Stomach (tissue), 9 donors: ENCODE results near the gene KAZALD1. TPM values are rescaled to one million over a fixed set of nuclear protein-coding genes. Genes with fewer than 3 reads are reported as not detected.

ENCODE experiments used
- DNase-seq, 2 donors: peaks; one replicate each; pipeline versions ENCODE4 v3.0.0 to v3.0.0-alpha.2; 2013 to 2019
- H3K27ac ChIP-seq, 5 donors: fragments of 200-600 bp in 4 of 5; sonication (generic) in 4 of 5; one replicate each; pipeline ENCODE4 v1.5.1; 2013 to 2019; ENCODE audit warnings: mild to moderate bottlenecking in 1 of 5, moderate library complexity in 1 of 5
- H3K27me3 ChIP-seq, 3 donors: fragments of 200-600 bp; sonication (generic); one replicate each; pipeline ENCODE4 v1.5.1; 2017 to 2019; ENCODE audit warnings: mixed run types in 1 of 3
- H3K36me3 ChIP-seq, 4 donors: fragments of 200-600 bp; sonication (generic); 1 replicate in 3 of 4; 2 replicates in 1 of 4; pipeline ENCODE4 v1.5.1; 2016 to 2019
- H3K4me1 ChIP-seq, 4 donors: fragments of 200-600 bp; sonication (generic); one replicate each; pipeline ENCODE4 v1.5.1; 2016 to 2019
- H3K4me3 ChIP-seq, 4 donors: fragments of 200-600 bp; sonication (generic) in 3 of 4; one replicate each; pipeline ENCODE4 v1.5.1; 2016 to 2019; ENCODE audit warnings: mild to moderate bottlenecking in 1 of 4
- H3K9me3 ChIP-seq, 4 donors: fragments of 200-600 bp; sonication (generic); one replicate each; pipeline ENCODE4 v1.5.1; 2016 to 2019
- EP300 ChIP-seq: sonication (generic); formaldehyde crosslinking; IDR thresholded peaks from one replicate; pipeline ENCODE4 v1.6.1; 2017; ENCODE audit warnings: antibody characterized with exemption
- POLR2A ChIP-seq, 4 donors: fragments of 450-650 bp; IDR thresholded peaks; one replicate each; pipeline ENCODE4 v1.6.1; 2016; ENCODE audit warnings: antibody characterized with exemption in 4 of 4, control low read depth in 2 of 4, mild to moderate bottlenecking in 1 of 4, moderate library complexity in 1 of 4
- POLR2AphosphoS5 ChIP-seq, 3 donors: sonication (generic); formaldehyde crosslinking; IDR thresholded peaks; one replicate each; pipeline ENCODE4 v1.6.1; 2016; ENCODE audit warnings: antibody characterized with exemption in 3 of 3
- WGBS, 5 donors: extraction: QIAGEN DNeasy Blood & Tissue Kit in 3 of 5; methylation state at CpG; one replicate each; pipeline versions ENCODE4 v1.1.5 to v1.1.7; 2013 to 2018; 5-methylcytosine and 5-hydroxymethylcytosine counted together
- intact Hi-C: fragments of 100-400 bp; cut with DNase I; formaldehyde crosslinking; loops from one replicate; pipeline ENCODE4 v1.15.1; 2023; ENCODE audit warnings: low total_unique reads
- polyA plus RNA-seq, 3 donors: library from polyadenylated mRNA; stranded (reverse); fragments of 200-250 nt; gene quantifications; one replicate each; pipeline ENCODE4 v1.2.3, GENCODE V29; 2013
- total RNA-seq, 5 donors: library from RNA; depleted of rRNA; stranded (reverse); fragments of >200 nt; gene quantifications; one replicate each; pipeline versions ENCODE4 v1.1.0 to v1.2.3, GENCODE V29; 2014 to 2016
- TF ChIP-seq, protein P1 (sequence below), 7 experiments: fragments of 450-650 bp in 4 of 7; fragments of 200-600 bp in 3 of 7; sonication (generic) in 3 of 7; IDR thresholded peaks; one replicate each; pipeline ENCODE4 v1.5.1; 2016 to 2019; ENCODE audit warnings: antibody characterized with exemption in 7 of 7, control low read depth in 2 of 7, mild to moderate bottlenecking in 1 of 7
- donor health status: healthy with polysubstance abuse.
- donor health status: Bipolar disorder and iron deficiency.
- donor health status: healthy.

KAZALD1 gene
- total and polyA plus RNA-seq, 8 donors: 2.2 to 35.5 (median 12.0) TPM; not detected in 1

DNA sequence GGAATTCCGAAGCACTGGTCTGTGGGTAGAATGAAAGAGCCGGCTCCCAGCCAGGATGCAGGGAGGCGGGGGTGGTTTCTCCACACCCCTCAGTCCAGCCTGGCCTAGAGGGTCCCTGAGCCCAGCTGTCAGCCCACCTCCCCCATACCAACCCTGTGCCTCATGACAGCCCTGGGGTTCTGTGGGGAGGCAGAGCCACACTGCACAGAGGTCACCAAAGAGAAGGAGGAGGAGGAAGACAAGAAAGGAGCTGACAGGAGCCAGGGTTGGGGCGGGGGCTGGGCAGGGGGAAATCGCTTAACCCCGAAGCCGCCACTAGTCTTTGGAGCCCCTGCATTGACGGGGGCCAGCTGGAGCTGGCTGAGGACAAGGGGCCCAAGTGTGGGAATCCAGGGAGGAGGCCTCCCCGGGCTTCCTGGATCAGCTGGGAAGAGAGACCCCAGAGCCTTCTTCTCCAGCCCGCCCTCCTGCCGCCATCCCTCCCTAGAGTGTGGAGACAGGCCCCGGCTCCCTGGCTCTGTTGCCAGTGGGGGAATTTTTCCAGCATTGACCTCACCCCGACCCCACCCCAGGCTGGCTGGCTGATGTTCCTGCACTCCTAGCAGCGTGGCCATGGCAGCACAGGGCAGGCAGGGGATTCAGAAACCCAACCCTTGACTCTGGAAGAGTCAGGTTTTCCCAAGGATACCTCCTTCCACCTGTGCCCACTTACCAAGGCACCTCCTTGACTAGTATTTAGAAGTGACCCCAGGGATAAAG is 32.5 kb downstream of the KAZALD1 start:
- no peaks in the 10 kb centered on the region for H3K9me3 ChIP-seq
- 59 to 69% (median 61%) methylated on average over 9 to 14 of the region's 14 CpGs for WGBS, 5 donors
- intact Hi-C loops: no loop called here
- no peaks in the 10 kb centered on the region for H3K36me3 ChIP-seq
- TF ChIP-seq EP300 (no peak), POLR2A (IDR thresholded peaks at IDR 0.05) (no peak), POLR2AphosphoS5 (IDR thresholded peaks at IDR 0.05) (no peak)
- TF ChIP-seq, protein P1, sequence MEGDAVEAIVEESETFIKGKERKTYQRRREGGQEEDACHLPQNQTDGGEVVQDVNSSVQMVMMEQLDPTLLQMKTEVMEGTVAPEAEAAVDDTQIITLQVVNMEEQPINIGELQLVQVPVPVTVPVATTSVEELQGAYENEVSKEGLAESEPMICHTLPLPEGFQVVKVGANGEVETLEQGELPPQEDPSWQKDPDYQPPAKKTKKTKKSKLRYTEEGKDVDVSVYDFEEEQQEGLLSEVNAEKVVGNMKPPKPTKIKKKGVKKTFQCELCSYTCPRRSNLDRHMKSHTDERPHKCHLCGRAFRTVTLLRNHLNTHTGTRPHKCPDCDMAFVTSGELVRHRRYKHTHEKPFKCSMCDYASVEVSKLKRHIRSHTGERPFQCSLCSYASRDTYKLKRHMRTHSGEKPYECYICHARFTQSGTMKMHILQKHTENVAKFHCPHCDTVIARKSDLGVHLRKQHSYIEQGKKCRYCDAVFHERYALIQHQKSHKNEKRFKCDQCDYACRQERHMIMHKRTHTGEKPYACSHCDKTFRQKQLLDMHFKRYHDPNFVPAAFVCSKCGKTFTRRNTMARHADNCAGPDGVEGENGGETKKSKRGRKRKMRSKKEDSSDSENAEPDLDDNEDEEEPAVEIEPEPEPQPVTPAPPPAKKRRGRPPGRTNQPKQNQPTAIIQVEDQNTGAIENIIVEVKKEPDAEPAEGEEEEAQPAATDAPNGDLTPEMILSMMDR (IDR thresholded peaks at IDR 0.05): no peak
- no peak overlapping the region for H3K27ac ChIP-seq
- H3K4me3 ChIP-seq: no peak overlapping the region
- DNase-seq: no peak
- H3K4me1 ChIP-seq: peaks cover 0 to 5% (median 2%) of the 10 kb centered on the region in 4 donors
- peaks cover 0 to 98% (median 50%) of the 10 kb centered on the region in 3 donors for H3K27me3 ChIP-seq

DNA sequence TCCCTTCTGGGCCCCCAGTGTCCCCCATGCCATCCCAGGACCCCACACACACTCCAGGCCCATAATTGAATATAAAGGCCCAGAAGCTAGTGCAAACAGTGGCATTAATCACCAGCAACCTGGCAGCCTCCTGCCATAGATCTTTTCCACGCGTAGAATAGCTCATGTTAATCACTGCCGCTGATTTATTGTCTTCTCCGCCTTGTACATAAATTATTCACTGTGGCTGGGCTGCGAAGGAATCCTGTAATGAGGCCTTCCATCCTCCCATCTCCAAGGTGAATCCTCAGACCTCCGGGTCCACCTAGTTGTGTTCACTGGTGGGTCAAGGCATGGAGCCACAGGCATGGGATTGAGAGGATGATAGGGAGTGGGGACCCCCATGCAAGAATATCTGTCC is 33.2 kb downstream of the KAZALD1 start:
- Histone ChIP-seq H3K27me3 (peaks cover 0 to 98% (median 55%) of the 10 kb centered on the region in 3 donors), H3K4me3 (no peak overlapping the region), H3K4me1 (peaks cover 0 to 5% (median 2%) of the 10 kb centered on the region in 4 donors), H3K36me3 (no peaks in the 10 kb centered on the region), H3K27ac (no peak overlapping the region), H3K9me3 (no peaks in the 10 kb centered on the region)
- no peak for DNase-seq
- intact Hi-C loops: loop anchor here (5.0 kb wide), 1 partner anchor 47 kb away; no protein-coding TSS in a partner anchor
- no peak for TF ChIP-seq POLR2AphosphoS5 (IDR thresholded peaks at IDR 0.05)
- TF ChIP-seq, protein P1 (IDR thresholded peaks at IDR 0.05): no peak
- no peak for TF ChIP-seq POLR2A (IDR thresholded peaks at IDR 0.05)
- WGBS, 5 donors: 76 to 84% (median 82%) methylated on average over 6 of the region's 6 CpGs

DNA sequence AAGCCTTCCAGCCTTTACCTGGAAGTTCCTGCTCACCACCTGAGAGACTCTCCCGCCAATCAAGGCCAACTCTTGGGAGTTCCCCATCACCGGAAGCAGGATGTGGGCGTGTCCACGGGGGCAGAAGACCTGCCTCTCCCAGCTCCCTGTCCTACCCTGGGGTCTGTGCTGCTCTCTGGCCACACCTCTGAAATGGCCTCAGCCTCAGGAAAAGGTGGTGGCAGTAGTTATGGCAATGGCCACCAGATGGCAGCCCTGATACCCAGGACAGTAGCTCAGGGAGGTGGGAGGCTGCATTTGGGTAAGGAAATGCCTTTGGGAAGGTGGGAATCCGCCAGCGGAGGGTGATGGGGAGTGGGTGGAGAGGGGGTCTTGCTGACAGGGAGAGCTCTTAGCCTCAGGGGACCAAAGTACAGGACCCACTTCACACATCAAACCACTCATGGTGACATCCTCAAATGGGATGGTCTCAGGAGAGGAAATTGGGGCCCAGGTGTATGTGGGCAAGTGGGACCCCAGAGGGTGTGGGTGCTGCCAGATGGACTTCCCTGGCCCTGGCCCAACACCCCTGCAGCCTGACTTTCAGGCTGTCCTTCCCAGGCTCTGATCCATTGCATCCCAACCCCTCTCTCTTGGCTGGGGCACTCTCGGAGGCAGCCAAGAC is 33.9 kb downstream of the KAZALD1 start:
- Histone ChIP-seq H3K9me3 (no peaks in the 10 kb centered on the region), H3K27me3 (peaks cover 0 to 98% (median 56%) of the 10 kb centered on the region in 3 donors), H3K27ac (no peak overlapping the region), H3K4me3 (no peak overlapping the region), H3K36me3 (no peaks in the 10 kb centered on the region), H3K4me1 (peaks cover 0 to 5% (median 2%) of the 10 kb centered on the region in 4 donors)
- WGBS, 5 donors: 12 to 31% (median 17%) methylated on average over 3 to 7 of the region's 7 CpGs
- intact Hi-C loops: loop anchor here (5.0 kb wide), 1 partner anchor 47 kb away; no protein-coding TSS in a partner anchor
- peak; percentile 80 to 88 for DNase-seq
- no peak for TF ChIP-seq POLR2A (IDR thresholded peaks at IDR 0.05)
- TF ChIP-seq, protein P1 (IDR thresholded peaks at IDR 0.05): peak in 5 of 7 experiments; percentile 69 to 85 (median 78)
- peak in 1 of 3 donors; percentile 32 for TF ChIP-seq POLR2AphosphoS5 (IDR thresholded peaks at IDR 0.05)

DNA sequence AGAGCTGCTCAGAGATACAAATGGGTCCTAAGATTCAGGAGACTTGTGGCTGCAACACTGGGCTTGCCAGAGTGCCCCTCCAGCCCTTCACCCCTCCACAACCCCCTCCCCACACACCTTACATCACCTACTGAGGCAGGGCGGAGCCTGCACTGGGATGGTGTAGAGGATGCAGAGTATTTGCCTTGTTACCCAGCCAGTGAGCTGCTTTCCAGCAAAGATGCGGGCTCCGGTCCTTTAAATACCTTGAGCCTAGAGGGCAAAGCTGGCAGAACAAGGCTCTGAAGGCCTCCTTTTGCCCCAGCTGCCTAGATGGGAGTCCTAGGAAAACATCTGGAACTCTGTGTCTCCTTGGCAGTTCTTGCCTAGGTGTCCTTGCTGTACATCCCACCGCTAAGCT is 34.6 kb downstream of the KAZALD1 start:
- 81 to 93% (median 89%) methylated on average over 4 of the region's 4 CpGs for WGBS, 5 donors
- H3K4me3 ChIP-seq: no peak overlapping the region
- no peak for DNase-seq
- no peaks in the 10 kb centered on the region for H3K36me3 ChIP-seq
- TF ChIP-seq POLR2AphosphoS5 (IDR thresholded peaks at IDR 0.05) (no peak), POLR2A (IDR thresholded peaks at IDR 0.05) (no peak), EP300 (no peak)
- TF ChIP-seq, protein P1 (IDR thresholded peaks at IDR 0.05): no peak
- peaks cover 0 to 98% (median 51%) of the 10 kb centered on the region in 3 donors for H3K27me3 ChIP-seq
- peaks cover 0 to 5% (median 2%) of the 10 kb centered on the region in 4 donors for H3K4me1 ChIP-seq
- intact Hi-C loops: loop anchor here (5.0 kb wide), 1 partner anchor 46 kb away; no protein-coding TSS in a partner anchor
- no peaks in the 10 kb centered on the region for H3K9me3 ChIP-seq
- no peak overlapping the region for H3K27ac ChIP-seq
